Measurements from ENCODE around the gene TMEM260. TPM values are rescaled to one million over a fixed set of nuclear protein-coding genes. Genes with fewer than 3 reads are reported as not detected.

Gene TMEM260
- total RNA-seq, 1 experiment from 2014 or later: 20.0 TPM

GRCh38 chr14:56659378-56659777, 79.8 kb downstream of the TMEM260 start:
- no peak overlapping the region for H3T11ph ChIP-seq (ENCODE audit: low read length)
- no peaks in the 10 kb centered on the region for H3K79me1 ChIP-seq (ENCODE audit: insufficient read depth, low read depth, low read length, poor library complexity, severe bottlenecking)
- TF ChIP-seq CTCF (conservative IDR thresholded peaks at IDR 0.05): no peak
- H4K5ac ChIP-seq (ENCODE audit: insufficient read length, low read depth, low read length): no peak overlapping the region
- H2BK15ac ChIP-seq (ENCODE audit: low read depth, low read length): no peak overlapping the region
- H3K4me1 ChIP-seq (ENCODE audit: insufficient read depth, low read length): no peaks in the 10 kb centered on the region; the same call in 1 of the 2 replicates
- no peak overlapping the region for H4K8ac ChIP-seq (replicated peaks; ENCODE audit: insufficient read length, low read depth, low read length)
- H2BK20ac ChIP-seq (ENCODE audit: low read depth, low read length, poor library complexity, severe bottlenecking): no peak overlapping the region
- H3K4me2 ChIP-seq (ENCODE audit: insufficient read depth, insufficient read length, low read length): no peak overlapping the region
- H3K27me3 Mint-ChIP-seq (ENCODE audit: low read depth): peaks cover 9% of the 10 kb centered on the region
- no peak for DNase-seq
- H2BK120ac ChIP-seq (ENCODE audit: low read depth, low read length, poor library complexity, severe bottlenecking): no peak overlapping the region
- no peak overlapping the region for H3K9ac ChIP-seq (ENCODE audit: extremely low read depth, insufficient read length, low read length)
- H3K36me3 Mint-ChIP-seq (ENCODE audit: insufficient read depth in 1 of 3, low read depth in 3 of 3): peaks cover 0 to 2% (median 0%) of the 10 kb centered on the region in 3 experiments; a peak in 1 of 7 replicates
- WGBS (ENCODE audit: extremely low coverage, insufficient read length, low lambda C conversion rate): no CpG with 5 or more reads among the region's 8 CpGs
- no peak overlapping the region for H3K4me3 Mint-ChIP-seq
- no peak overlapping the region for H2AK5ac ChIP-seq (ENCODE audit: insufficient read length, low read length)
- H3K9me3 Mint-ChIP-seq: 0 out of 5 replicates have a peak, but pooled peaks cover 0 to under 1% of the 10 kb centered on the region in 2 experiments
- H3K56ac ChIP-seq (ENCODE audit: insufficient read length, low read depth, low read length): no peak overlapping the region
- no peak overlapping the region for H3K23ac ChIP-seq (ENCODE audit: insufficient read length, low read depth, low read length)
- H3K18ac ChIP-seq (ENCODE audit: insufficient read length, low read depth, low read length): no peak overlapping the region
- H4K91ac ChIP-seq (ENCODE audit: insufficient read length, low read depth, low read length): no peak overlapping the region
- no peak overlapping the region for H2AFZ ChIP-seq (ENCODE audit: low read length)
- no peak overlapping the region for H3K14ac ChIP-seq (ENCODE audit: insufficient read depth, low read length)
- H3K4ac ChIP-seq (ENCODE audit: low read depth, low read length): no peak overlapping the region
- H3K4me1 Mint-ChIP-seq: peaks cover 34 to 37% of the 10 kb centered on the region in 2 experiments
- no peak overlapping the region for H2BK5ac ChIP-seq (ENCODE audit: insufficient read length, low read length)
- H3K9me3 ChIP-seq (ENCODE audit: control insufficient read depth, low read depth, low read length): no peaks in the 10 kb centered on the region
- no peaks in the 10 kb centered on the region for H4K20me1 ChIP-seq (ENCODE audit: control insufficient read depth, insufficient read depth, insufficient read length)
- no peaks in the 10 kb centered on the region for H3K27me3 ChIP-seq (ENCODE audit: insufficient read depth, low read length)
- H3K27ac Mint-ChIP-seq: peak overlapping the region in 1 of 3 experiments; percentile 40; a peak in 1 of 7 replicates
- no peak overlapping the region for H2BK12ac ChIP-seq (ENCODE audit: insufficient read length, low read depth, low read length)
- H3K27ac ChIP-seq (ENCODE audit: insufficient read length, low read depth, low read length): no peak overlapping the region
- H3K23me2 ChIP-seq (ENCODE audit: insufficient read length, low read depth, low read length, poor library complexity, severe bottlenecking): no peaks in the 10 kb centered on the region
- H3K79me2 ChIP-seq (ENCODE audit: insufficient read depth, low read length): no peaks in the 10 kb centered on the region

Data from H9 (cell line).